GM13977 (cell line): ENCODE results near the gene SELENOI.
"Not testable (repeated sequence)": the region's sequence is repeated elsewhere in the genome, so short reads cannot be mapped to it uniquely, and the experiment has no call there.

Source experiments
- DNase-seq: peaks from one replicate; pipeline ENCODE4 v3.0.0; 2012; ENCODE audit warnings: low spot score
- CTCF ChIP-seq: IDR thresholded peaks from 2 replicates; pipeline ENCODE4 v1.5.1; 2012; ENCODE audit warnings: mild to moderate bottlenecking, control low read depth; ENCODE audit not compliant: insufficient read depth; ENCODE audit errors: extremely low read depth, missing control alignments
- in situ Hi-C: fragments of 300-500 bp; cut with MboI; formaldehyde crosslinking; loops from one replicate; pipeline ENCODE4 v1.12.0; 2022; ENCODE audit warnings: low sequenced_read_pairs, low pct_unique_long_range_greater_than_20kb, mixed read lengths, inconsistent platforms; ENCODE audit not compliant: unreplicated experiment

SELENOI gene

GRCh38 chr2:26300234-26300925 lies 45.6 kb upstream of the SELENOI start:
- DNase-seq: no peak
- in situ Hi-C loops: no loop called here
- no peak for TF ChIP-seq CTCF

- in situ Hi-C loops: no loop called here
- no peak for TF ChIP-seq CTCF
- no peak for DNase-seq
Observed at GRCh38 chr2:26302846-26303245, 43.1 kb upstream of the SELENOI start.

GRCh38 chr2:26305094-26305493 lies 40.8 kb upstream of the SELENOI start:
- DNase-seq, in situ Hi-C loops: not testable (repeated sequence)

GRCh38 chr2:26305540-26305939 lies 40.4 kb upstream of the SELENOI start:
- TF ChIP-seq CTCF: no peak
- in situ Hi-C loops: no loop called here
- DNase-seq: no peak

- TF ChIP-seq CTCF: no peak
- no peak for DNase-seq
- in situ Hi-C loops: no loop called here
Observed at GRCh38 chr2:26309921-26310320, 36.0 kb upstream of the SELENOI start.

GRCh38 chr2:26312471-26312870 lies 33.5 kb upstream of the SELENOI start:
- TF ChIP-seq CTCF: no peak
- no peak for DNase-seq
- in situ Hi-C loops: no loop called here

GRCh38 chr2:26313446-26313845 lies 32.5 kb upstream of the SELENOI start:
- in situ Hi-C loops: no loop called here
- no peak for DNase-seq
- TF ChIP-seq CTCF: no peak
